Islet of Langerhans (tissue), 1 donor: ENCODE measurements around the gene PRKAR2B.
"Not testable (repeated sequence)": the region's sequence is repeated elsewhere in the genome, so short reads cannot be mapped to it uniquely, and the experiment has no call there.

ENCODE experiments used
- FAIRE-seq: peaks from one replicate; lab custom pipeline; 2011; peaks lifted over from hg19 to GRCh38; lab: Jason Lieb, UNC

The PRKAR2B gene

GRCh38 chr7:107048783-107049418 lies 4.4 kb downstream of the PRKAR2B start:
- FAIRE-seq, result no peak

GRCh38 chr7:107049480-107049879 lies 5.0 kb downstream of the PRKAR2B start:
- no peak for FAIRE-seq

DNA sequence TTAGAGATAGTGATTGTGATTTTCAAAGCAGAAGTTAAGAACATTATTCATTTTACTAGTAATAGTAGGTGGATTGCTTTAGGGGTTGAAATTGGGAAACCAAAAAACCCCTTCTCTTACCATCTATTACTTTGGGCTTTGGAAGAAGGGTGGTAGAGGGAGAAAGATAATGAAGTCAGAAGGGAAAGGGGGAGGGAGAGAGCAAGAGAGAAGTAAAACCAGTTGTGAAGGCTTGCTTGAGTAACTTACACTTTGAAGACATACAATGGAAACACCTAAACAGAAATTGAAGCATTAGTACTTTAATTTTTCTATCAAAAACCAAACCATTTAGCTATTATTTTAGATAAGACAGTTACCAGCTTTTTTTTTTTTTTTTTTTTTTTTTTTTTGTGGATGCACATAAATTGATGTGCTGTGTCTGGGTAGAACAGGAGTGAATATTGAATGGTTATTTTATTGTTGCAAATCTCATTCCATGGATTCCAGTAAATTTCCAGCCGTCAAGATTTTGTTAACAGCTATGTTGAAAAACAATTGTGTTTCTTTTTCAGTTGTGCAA lies 5.5 kb downstream of the PRKAR2B start:
- no peak for FAIRE-seq

- peak; percentile 53 for FAIRE-seq
Measured at GRCh38 chr7:107051376-107051775, 6.9 kb downstream of the PRKAR2B start.

DNA sequence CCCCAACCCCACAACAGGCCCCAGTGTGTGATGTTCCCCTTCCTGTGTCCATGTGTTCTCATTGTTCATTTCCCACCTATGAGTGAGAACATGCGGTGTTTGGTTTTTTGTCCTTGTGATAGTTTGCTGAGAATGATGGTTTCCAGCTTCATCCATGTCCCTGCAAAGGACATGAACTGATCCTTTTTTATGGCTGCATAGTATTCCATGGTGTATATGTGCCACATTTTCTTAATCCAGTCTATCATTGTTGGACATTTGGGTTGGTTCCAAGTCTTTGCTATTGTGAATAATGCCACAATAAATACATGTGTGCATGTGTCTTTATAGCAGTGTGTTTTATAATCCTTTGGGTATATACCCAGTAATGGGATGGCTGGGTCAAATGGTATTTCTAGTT lies 10.5 kb downstream of the PRKAR2B start:
- not testable (repeated sequence) for FAIRE-seq

DNA sequence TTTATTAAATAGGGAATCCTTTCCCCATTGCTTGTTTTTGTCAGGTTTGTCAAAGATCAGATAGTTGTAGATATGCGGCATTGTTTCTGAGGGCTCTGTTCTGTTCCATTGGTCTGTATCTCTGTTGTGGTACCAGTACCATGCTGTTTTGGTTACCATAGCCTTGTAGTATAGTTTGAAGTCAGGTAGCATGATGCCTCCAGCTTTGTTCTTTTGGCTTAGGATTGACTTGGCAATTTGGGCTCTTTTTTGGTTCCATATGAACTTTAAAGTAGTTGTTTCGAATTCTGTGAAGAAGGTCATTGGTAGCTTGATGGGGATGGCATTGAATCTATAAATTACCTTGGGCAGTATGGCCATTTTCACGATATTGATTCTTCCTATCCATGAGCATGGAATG lies 11.6 kb downstream of the PRKAR2B start:
- not testable (repeated sequence) for FAIRE-seq

DNA sequence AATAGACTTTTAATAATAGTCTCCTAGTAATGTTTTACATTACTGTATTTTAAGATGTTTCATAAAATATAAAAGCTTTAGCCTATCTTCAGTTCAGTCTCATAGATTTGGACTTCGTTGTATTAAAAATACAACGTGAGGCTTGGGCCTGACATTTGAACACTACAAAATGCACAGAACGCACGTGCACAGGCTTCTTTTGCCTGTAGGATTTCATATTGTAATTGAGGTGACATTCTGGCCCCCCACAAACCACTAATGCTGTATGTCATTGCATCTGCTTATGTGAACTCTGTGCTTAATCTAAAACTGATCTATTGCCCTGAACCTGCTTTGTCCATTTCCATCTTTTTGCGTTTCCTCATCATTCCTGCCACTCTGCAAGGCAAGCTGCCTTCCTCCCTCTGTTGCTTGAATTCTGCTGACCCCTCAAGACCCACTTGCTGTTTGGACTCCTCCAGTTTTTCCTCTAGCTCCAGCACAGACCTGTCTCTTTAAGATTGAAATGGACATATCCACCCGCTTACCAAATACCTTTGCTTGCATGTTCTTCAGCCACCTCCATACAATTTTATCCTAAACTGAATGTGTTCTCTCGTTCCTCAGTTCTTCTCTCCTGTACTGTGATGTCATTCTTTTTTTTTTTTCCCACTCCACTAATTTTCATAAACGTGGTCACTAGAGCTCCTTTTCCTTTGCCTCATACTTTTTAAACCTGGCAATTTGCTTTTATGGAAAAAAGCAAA lies 12.4 kb downstream of the PRKAR2B start:
- no peak for FAIRE-seq

DNA sequence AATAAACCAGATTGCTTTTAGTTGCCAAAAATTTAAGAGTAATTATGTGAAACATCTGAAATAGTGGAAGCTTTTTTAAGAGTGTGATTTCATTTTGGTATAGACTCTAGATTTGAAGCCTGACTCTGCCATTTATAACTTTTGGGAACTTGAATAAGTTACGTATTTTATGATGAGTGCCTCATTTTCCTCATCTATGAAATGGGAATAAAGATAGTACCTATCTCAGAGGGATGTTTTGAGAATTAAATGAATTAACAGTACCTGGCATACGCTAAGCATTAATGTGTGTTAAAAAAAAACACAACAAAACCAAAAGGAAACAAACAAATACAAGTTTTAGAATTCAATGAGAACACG lies 12.9 kb downstream of the PRKAR2B start:
- FAIRE-seq, result peak; percentile 93

GRCh38 chr7:107059468-107059867 lies 15.0 kb downstream of the PRKAR2B start:
- peak; percentile 62 for FAIRE-seq

DNA sequence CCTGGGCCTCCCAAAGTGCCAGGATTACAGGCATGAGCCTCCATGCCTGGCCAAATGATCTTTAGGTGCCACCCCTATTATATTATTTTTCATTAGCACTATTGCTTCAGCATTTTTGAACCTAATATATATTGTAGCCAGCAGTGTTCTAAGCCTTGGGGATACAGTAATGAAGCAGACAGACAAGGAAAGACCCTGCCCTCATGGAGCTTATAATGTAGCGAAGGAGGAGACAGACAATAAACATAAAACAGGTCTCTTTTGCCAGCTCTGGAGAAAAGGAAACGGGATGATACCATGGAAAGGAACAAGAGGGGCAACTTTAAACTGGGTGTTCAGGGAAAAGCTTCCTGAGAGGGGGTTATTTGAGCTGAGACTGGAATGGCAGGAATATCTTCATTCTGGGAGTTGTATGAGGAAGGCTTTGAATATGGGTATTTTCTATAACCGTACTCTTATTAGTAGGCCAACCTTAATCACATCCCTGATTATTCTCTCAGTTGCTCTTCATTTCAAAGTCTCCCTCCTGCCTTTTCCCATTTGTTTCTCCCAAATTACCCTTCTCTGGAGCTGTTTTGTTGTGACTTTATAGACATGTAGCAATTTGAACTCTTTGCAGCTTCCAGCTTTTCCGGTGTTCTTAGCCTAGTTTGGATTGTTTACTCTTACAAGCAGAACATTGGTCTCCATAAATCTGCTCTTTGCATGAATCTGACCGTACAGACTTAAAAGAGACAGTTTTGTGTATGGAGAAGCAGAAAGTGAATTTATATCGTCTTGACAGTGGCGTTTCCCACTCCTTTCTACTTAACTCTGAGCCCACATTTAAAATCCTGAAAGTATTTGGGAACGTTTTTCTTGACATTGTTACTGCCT lies 19.0 kb downstream of the PRKAR2B start:
- FAIRE-seq, result no peak

DNA sequence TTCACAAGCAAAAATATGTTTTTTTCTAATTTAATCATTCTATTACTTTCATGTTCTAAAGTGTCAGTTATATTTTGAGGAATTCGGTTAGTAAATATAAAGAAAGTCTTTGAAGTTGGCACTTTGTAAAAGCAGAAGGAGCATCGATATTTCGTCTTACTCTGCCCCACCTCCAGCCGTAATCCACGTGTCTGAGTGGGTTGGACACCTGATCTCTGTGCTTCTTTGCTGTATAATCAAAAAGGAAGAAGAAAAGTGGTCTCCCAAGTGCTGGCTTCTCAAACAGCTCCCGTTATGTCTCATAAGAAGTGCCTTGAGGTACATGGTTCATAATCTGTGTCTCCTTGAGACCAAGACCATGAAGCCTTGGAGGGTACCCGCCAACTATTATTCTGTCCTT lies 19.8 kb downstream of the PRKAR2B start:
- FAIRE-seq, result no peak

GRCh38 chr7:107065929-107066247 lies 21.4 kb downstream of the PRKAR2B start:
- FAIRE-seq, result no peak

GRCh38 chr7:107068156-107068555 lies 23.7 kb downstream of the PRKAR2B start:
- FAIRE-seq, result no peak

GRCh38 chr7:107069457-107069856 lies 25.0 kb downstream of the PRKAR2B start:
- no peak for FAIRE-seq

DNA sequence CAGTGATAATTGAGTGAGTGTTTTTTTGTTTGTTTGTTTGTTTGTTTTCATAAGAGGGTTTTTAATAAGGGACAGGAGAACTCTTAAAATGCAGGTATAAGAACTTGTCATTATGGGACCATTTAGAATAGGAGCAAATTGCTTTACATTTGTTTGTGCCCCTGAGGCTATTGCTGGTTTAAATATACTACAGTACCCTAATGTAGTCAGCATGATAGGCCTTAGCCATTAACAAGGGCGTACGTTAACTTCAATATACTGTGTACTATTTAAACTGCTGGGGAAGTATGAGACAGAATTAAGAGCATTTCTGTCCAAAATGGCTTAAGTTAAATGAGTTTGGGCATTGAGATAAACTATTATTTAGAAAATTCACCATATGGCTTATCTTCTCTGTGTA lies 26.2 kb downstream of the PRKAR2B start:
- no peak for FAIRE-seq

DNA sequence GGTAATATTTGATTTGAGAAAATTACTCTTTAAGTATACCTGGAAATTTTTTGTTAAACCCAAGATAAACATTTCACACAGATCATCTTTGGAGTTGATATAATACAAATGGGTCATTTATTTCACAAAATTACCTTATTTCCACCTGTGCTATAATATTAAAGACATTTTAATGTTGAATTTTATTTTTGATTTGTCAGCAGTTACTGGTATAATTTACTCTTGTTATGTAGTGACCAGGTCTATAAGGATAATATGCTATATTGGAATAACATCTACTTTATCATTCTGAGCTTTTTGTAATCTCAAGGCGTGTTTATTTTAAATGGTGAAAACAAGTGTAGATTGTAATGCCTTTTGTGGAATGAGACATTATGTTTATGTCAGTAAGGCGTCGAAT lies 26.6 kb downstream of the PRKAR2B start:
- peak; percentile 51 for FAIRE-seq

DNA sequence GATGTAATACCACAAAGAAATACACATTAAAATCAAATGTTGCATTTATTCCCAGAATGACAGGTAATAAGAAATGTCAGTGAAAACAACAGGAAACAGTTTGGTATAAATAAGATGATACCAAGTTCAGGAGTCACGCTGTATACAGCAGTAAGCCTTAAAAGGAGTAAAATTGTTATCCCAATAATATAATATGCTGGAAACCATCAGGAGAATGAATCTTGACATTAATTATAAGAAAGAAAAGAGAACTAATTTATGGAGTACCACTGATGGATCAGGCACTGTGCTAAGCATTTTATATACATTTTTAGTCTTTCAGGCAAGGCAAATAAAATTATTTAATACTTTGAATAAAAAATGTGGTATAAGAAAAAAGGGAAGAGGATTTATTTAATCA lies 27.6 kb downstream of the PRKAR2B start:
- FAIRE-seq, result no peak

DNA sequence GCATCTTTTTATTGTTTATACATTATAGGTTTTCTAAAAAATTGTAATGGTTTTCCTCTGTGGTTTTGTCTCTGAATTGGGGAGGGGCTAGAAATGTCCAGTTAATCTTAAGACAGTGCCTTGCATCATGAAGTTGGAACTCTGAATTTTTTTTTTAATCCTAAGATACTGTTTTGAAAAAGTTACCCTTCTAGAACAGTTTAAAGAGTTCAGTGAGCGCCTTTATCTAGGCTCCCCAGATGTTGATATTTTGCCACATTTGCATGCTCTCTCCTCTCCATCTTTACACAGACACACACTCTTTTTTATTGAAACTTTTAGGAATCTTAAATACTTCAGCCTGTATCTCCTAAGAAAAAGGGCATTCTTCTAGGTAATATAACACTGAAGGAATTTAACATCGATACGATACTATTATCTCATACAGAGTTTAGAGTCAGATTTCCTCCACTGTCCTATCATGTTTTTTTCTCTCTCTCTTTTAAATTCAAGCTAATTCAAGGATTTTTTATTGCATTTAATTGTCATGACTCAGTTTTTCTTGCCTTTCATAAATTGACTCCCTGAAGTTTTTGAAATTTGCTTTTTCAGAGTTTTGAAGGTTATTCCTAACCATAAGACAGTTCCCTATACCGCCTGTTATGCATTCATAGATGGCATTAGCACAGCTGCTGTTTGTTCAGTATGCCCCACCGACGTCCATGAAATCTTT lies 31.5 kb downstream of the PRKAR2B start:
- FAIRE-seq, result no peak

DNA sequence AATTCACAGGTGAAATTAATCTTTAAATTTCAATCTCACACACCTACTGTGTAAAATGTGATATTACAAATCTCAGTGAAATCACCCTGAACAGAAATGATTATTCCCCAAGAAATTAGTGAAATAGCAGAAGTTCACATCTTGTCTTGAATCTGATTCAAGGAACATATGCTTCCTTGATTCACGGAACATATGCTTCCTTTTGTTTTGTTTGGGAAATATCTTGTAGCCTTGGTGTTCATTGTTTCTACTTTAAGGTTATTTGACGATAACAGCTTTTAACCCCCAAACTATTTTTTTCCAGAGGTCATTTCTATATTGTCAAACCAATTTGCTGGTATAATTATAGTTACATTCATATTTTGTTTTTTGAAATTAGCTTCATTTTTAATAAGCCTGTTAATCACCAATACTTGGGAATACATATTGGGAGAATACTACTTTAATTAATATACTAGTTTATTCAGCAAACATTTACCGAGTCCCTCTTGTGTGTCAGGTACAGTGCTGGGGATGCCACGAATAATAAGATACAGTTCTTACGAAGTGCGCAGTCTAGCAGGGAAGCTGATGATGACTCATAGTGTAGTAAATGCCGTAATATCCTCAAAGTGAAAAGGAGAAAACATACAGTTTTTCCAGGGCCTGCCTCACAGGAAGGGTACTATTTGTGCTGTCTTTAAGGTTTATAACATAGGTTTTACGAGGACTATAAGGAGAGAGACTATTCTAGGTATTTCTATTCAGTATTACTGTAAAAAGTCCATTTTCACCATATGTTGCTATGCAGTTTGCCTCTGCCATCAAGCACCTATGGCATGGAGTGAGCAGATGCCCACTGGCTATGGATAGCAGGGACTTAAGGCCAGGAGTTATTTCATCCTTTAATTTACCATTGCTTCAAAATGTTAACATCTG lies 32.5 kb downstream of the PRKAR2B start:
- no peak for FAIRE-seq

DNA sequence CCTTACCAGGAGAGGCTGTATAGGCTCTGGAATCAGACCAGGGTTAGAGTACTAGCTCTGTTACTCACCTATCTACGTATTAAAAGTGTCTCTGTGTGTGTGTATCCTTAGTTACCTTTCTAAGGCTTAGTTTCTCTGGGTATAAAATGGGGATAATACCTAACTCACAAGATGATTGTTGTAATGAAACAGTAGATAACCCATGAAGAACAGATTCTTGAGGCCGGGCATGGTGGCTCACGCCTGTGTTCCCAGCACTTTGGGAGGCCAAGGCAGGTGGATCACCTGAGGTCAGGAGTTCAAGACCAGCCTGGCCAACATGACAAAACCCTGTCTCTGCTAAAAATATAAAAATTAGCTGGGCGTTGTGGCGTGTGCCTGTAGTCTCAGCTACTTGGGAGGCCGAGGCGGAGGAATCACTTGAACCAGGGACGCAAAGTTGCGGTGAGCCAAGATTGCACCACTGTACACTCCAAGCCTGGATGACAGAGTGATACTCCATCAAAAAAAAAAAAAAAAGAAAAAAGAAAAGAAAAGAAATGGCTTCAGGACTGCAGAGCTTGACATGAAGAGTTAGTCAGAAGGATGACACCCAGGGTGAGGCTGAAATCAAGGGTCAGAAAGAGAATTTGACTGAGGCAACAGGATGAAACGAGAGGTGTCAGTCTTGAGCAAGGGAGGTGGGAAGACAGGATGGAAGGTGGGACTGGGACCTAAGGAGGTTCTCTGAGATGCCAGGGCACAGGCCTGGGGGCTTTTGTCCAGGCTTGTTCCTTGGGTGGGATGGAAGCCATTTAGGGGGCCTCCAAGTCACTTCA lies 33.4 kb downstream of the PRKAR2B start:
- FAIRE-seq, result no peak
